GM12878 (cell line): ENCODE measurements around the gene PXMP4. TPM values are rescaled to one million over a fixed set of nuclear protein-coding genes. Genes with fewer than 3 reads are reported as not detected.

ENCODE experiments used
- ATAC-seq: fragments of 200-7000 bp; cut with Tn5 transposase; 3 replicates; pipeline ENCODE4 v1.9.1; 2020; ENCODE audit warnings: mild to moderate bottlenecking, moderate library complexity
- BruUV-seq: library from RNA; stranded (reverse); fragments of 400-500 nt; replicated peaks from 2 replicates; lab custom pipeline; 2021; lab: Mats Ljungman, UMichigan
- CTCF ChIA-PET: fragments of 300-600 bp; sonication (Branson Sonifier 250); formaldehyde crosslinking; extraction: SDS; loops from one replicate; lab custom pipeline; 2021; ENCODE audit warnings: inconsistent platforms; lab: Yijun Ruan, JAX
- POLR2A ChIA-PET: fragments of 350-600 bp; formaldehyde crosslinking; extraction: SDS; loops from one replicate; lab custom pipeline; 2021; ENCODE audit warnings: inconsistent platforms; lab: Charles Lee
- RAD21 ChIA-PET: fragments of 300-600 bp; sonication (Branson Sonifier 250); formaldehyde crosslinking; loops from one replicate; lab custom pipeline; 2023; ENCODE audit warnings: antibody characterized with exemption; ENCODE audit not compliant: unreplicated experiment; lab: Charles Lee
- SMC1A ChIA-PET: fragments of 300-600 bp; sonication (Branson Sonifier 250); formaldehyde crosslinking; loops from one replicate; lab custom pipeline; 2023; ENCODE audit not compliant: unreplicated experiment, uncharacterized antibody; lab: Charles Lee
- DNase-seq: peaks from one replicate; pipeline ENCODE4 v3.0.0-alpha.2; 2011; ENCODE audit warnings: low read depth, low spot score
- FAIRE-seq: peaks from 3 replicates; lab custom pipeline; 2011; peaks lifted over from hg19 to GRCh38; lab: Jason Lieb, UNC
- H2AFZ ChIP-seq: 2 replicates; pipeline ENCODE4 v1.6.0; 2011; ENCODE audit warnings: low read depth, low read length, control low read depth; ENCODE audit not compliant: control insufficient read depth
- H3K27ac ChIP-seq: 2 replicates; pipeline ENCODE4 v1.5.1; 2011; ENCODE audit warnings: control low read depth; ENCODE audit not compliant: control insufficient read depth, insufficient read depth
- H3K27me3 ChIP-seq, 2 experiments: replicated peaks in 1 of 2; 2 replicates each; pipeline versions ENCODE4 v1.6.0 to v1.6.1; 2011; ENCODE audit warnings: low read length in 1 of 2; ENCODE audit not compliant: control insufficient read depth in 2 of 2, insufficient read depth in 2 of 2
- H3K36me3 ChIP-seq, 2 experiments: 2 replicates each; pipeline ENCODE4 v1.5.1; 2011; ENCODE audit warnings: low read length in 1 of 2; ENCODE audit not compliant: control insufficient read depth in 2 of 2, insufficient read depth in 2 of 2
- H3K4me1 ChIP-seq: 2 replicates; pipeline ENCODE4 v1.6.1; 2011; ENCODE audit warnings: mild to moderate bottlenecking, low read length, moderate library complexity, mixed read lengths; ENCODE audit not compliant: control insufficient read depth, insufficient read depth
- H3K4me2 ChIP-seq: 2 replicates; pipeline ENCODE4 v1.6.0; 2011; ENCODE audit warnings: control low read depth; ENCODE audit not compliant: control insufficient read depth, insufficient read depth
- H3K4me3 ChIP-seq: fragments of 200-600 bp; sonication (generic); 2 replicates; pipeline ENCODE4 v1.5.1; 2016
- H3K79me2 ChIP-seq: 2 replicates; pipeline ENCODE4 v1.6.0; 2011; ENCODE audit warnings: low read length; ENCODE audit not compliant: control insufficient read depth, insufficient read depth
- H3K9ac ChIP-seq: 2 replicates; pipeline ENCODE4 v1.8.0; 2011; ENCODE audit warnings: low read length, control low read depth, mixed read lengths; ENCODE audit not compliant: control insufficient read depth, insufficient read depth
- H3K9me3 ChIP-seq: replicated peaks from 3 replicates; pipeline ENCODE4 v1.5.1; 2011; ENCODE audit warnings: mild to moderate bottlenecking, low read length; ENCODE audit not compliant: control insufficient read depth, insufficient read depth
- H4K20me1 ChIP-seq: 2 replicates; pipeline ENCODE4 v1.6.0; 2011; ENCODE audit not compliant: control insufficient read depth, insufficient read depth
- BACH1 ChIP-seq: fragments of 450-650 bp; IDR thresholded peaks from 2 replicates; pipeline ENCODE4 v1.6.1; 2017; ENCODE audit warnings: mild to moderate bottlenecking, borderline replicate concordance
- CBX3 ChIP-seq: fragments of 200-600 bp; sonication (generic); IDR thresholded peaks from 2 replicates; pipeline ENCODE4 v1.6.1; 2016; ENCODE audit warnings: low read depth, borderline replicate concordance
- CHD2 ChIP-seq: IDR thresholded peaks from 2 replicates; pipeline ENCODE4 v1.6.1; 2011; ENCODE audit warnings: low read depth, low read length, improper control_type of control experiment, borderline replicate concordance
- E2F8 ChIP-seq: fragments of 450-650 bp; IDR thresholded peaks from 2 replicates; pipeline ENCODE4 v1.6.1; 2018; ENCODE audit warnings: mild to moderate bottlenecking, low read depth, moderate library complexity; ENCODE audit not compliant: partially characterized antibody
- EP300 ChIP-seq, 2 experiments: fragments of 150-350 bp in 1 of 2; IDR thresholded peaks; 2 replicates each; pipeline ENCODE4 v1.6.1; 2011 to 2012; ENCODE audit warnings: low read depth in 2 of 2, low read length in 2 of 2, borderline replicate concordance in 1 of 2, improper control_type of control experiment in 1 of 2, inconsistent platforms in 1 of 2; ENCODE audit not compliant: control insufficient read depth in 1 of 2
- NRF1 ChIP-seq: conservative IDR thresholded peaks from 2 replicates; pipeline ENCODE4 v1.6.1; 2011; ENCODE audit warnings: mild to moderate bottlenecking, low read depth, low read length, improper control_type of control experiment
- PAX5 ChIP-seq: IDR thresholded peaks from 2 replicates; pipeline ENCODE4 v1.6.1; 2011; ENCODE audit warnings: low read depth, low read length, borderline replicate concordance
- PRDM15 ChIP-seq: fragments of 450-650 bp; formaldehyde crosslinking; IDR thresholded peaks from 2 replicates; pipeline ENCODE4 v1.4.0; 2020; ENCODE audit warnings: mild to moderate bottlenecking, moderate library complexity
- RAD21 ChIP-seq: IDR thresholded peaks from 2 replicates; pipeline ENCODE4 v1.6.1; 2011; ENCODE audit warnings: mild to moderate bottlenecking, low read depth, low read length, moderate library complexity; ENCODE audit not compliant: insufficient read depth
- RB1 ChIP-seq: fragments of 450-650 bp; formaldehyde crosslinking; IDR thresholded peaks from 2 replicates; pipeline ENCODE4 v1.6.1; 2017; ENCODE audit warnings: mild to moderate bottlenecking, borderline replicate concordance
- SMAD1 ChIP-seq: fragments of 450-650 bp; IDR thresholded peaks from 2 replicates; pipeline ENCODE4 v1.6.1; 2018; ENCODE audit warnings: mild to moderate bottlenecking, low read depth; ENCODE audit not compliant: partially characterized antibody
- SPI1 ChIP-seq: IDR thresholded peaks from 2 replicates; pipeline ENCODE4 v1.6.1; 2011; ENCODE audit warnings: low read depth, mild to moderate bottlenecking, low read length, moderate library complexity, borderline replicate concordance; ENCODE audit not compliant: insufficient read depth
- YY1 ChIP-seq: IDR thresholded peaks from 2 replicates; pipeline ENCODE4 v1.6.1; 2011; ENCODE audit warnings: low read depth, mild to moderate bottlenecking, low read length
- ZNF622 ChIP-seq: fragments of 450-650 bp; IDR thresholded peaks from 2 replicates; pipeline ENCODE4 v1.6.1; 2017; ENCODE audit warnings: mild to moderate bottlenecking, inconsistent platforms
- WGBS: methylation state at CpG from one replicate; pipeline ENCODE4 v1.1.6; 2016; ENCODE audit warnings: low lambda C conversion rate; ENCODE audit not compliant: insufficient replicate concordance, insufficient coverage; ENCODE audit errors: missing lambda C conversion rate; 5-methylcytosine and 5-hydroxymethylcytosine counted together
- in situ Hi-C: fragments of 300-500 bp; cut with MboI; formaldehyde crosslinking; loops from 9 replicates; pipeline ENCODE4 v1.14.3; 2018; ENCODE audit warnings: mixed read lengths
- intact Hi-C: fragments of 100-400 bp; cut with micrococcal nuclease; formaldehyde crosslinking; loops from one replicate; pipeline ENCODE4 v1.14.2; 2022; ENCODE audit not compliant: unreplicated experiment
- polyA plus RNA-seq, 11 experiments: library from polyadenylated mRNA; depleted of rRNA in 4 of 11; unstranded in 6 of 11; stranded (reverse) in 5 of 11; fragments of >200 nt; fragmentation: Nextera tagmentation in 4 of 11; fragmentation: Illumina TruSeq in 1 of 11; extraction: Ambion mirVana in 4 of 11; extraction: Trizol in 1 of 11; gene quantifications; 1 replicate in 1 of 11; 2 replicates in 10 of 11; pipeline versions ENCODE4 v1.2.1 to v1.2.3, GENCODE V29; 2011 to 2016; ENCODE audit warnings: inconsistent platforms in 2 of 11, missing spikeins in 2 of 11, low read depth in 1 of 11
- total RNA-seq, 4 experiments: library from RNA; depleted of rRNA in 3 of 4; stranded (reverse); fragments of >200 nt in 3 of 4; fragmentation: Illumina TruSeq in 1 of 4; extraction: Trizol in 1 of 4; gene quantifications; 2 replicates each; pipeline versions ENCODE4 v1.2.1 to v1.2.3, GENCODE V29; 2013 to 2021

Gene PXMP4
- total and polyA plus RNA-seq, 10 of the 15 experiments (the other 5 are each of a cell fraction or from before 2014, with no cell fraction given): 3.6 to 19.2 (median 8.6) TPM

- no peak for ATAC-seq
- TF ChIP-seq RB1 (no peak), BACH1 (no peak), YY1 (no peak), CHD2 (no peak), ZNF622 (no peak), PRDM15 (CRISPR knock-in tag) (no peak), CBX3 (no peak), E2F8 (no peak), PAX5 (no peak), RAD21 (no peak), EP300 (IDR thresholded peaks at IDR 0.05; ENCODE audit: borderline replicate concordance in 1 of 2, control insufficient read depth in 1 of 2, low read depth in 2 of 2, low read length in 2 of 2) (no peak), NRF1 (no peak), SPI1 (no peak), SMAD1 (no peak)
Observed at GRCh38 chr20:33704197-33704924, 15.7 kb downstream of the PXMP4 start.

More at GRCh38 chr20:33704197-33704924, 15.7 kb downstream of the PXMP4 start:
- POLR2A ChIA-PET: no interaction called here
- RAD21 ChIA-PET: no interaction called here
- Histone ChIP-seq H4K20me1 (no peaks in the 10 kb centered on the region), H3K27me3 (no peaks in the 10 kb centered on the region), H2AFZ (no peak overlapping the region), H3K27ac (no peak overlapping the region), H3K4me3 (no peak overlapping the region), H3K36me3 (no peaks in the 10 kb centered on the region), H3K79me2 (no peaks in the 10 kb centered on the region), H3K4me2 (no peak overlapping the region), H3K9ac (no peak overlapping the region), H3K4me1 (no peaks in the 10 kb centered on the region), H3K9me3 (no peaks in the 10 kb centered on the region)
- no TSS peak for BruUV-seq
- 93% methylated on average over 11 of the region's 11 CpGs for WGBS
- no peak for FAIRE-seq
- intact Hi-C loops: no loop called here
- CTCF ChIA-PET: no interaction called here
- in situ Hi-C loops: no loop called here
- SMC1A ChIA-PET: no interaction called here
- no peak for DNase-seq
